Measurements from ENCODE around the gene ZSWIM4.

Gene ZSWIM4

GRCh38 chr19:13762635-13763235 lies 32.5 kb upstream of the ZSWIM4 start:
- TF ChIP-seq POLR2AphosphoS5 (IDR thresholded peaks at IDR 0.05; ENCODE audit: low read depth, low read length) (no peak), FOXP2 (optimal IDR thresholded peaks at IDR 0.05; ENCODE audit: borderline replicate concordance, extremely low read depth, extremely low read length, insufficient read depth) (no peak), TAF1 (IDR thresholded peaks at IDR 0.05; ENCODE audit: borderline replicate concordance, insufficient read depth, low read length) (no peak), REST (IDR thresholded peaks at IDR 0.05; ENCODE audit: insufficient read depth in 1 of 2, low read depth in 2 of 2, low read length in 2 of 2) (no peak), SIN3A (IDR thresholded peaks at IDR 0.05; ENCODE audit: borderline replicate concordance, insufficient read depth, low read length) (no peak)

- TF ChIP-seq TAF1 (IDR thresholded peaks at IDR 0.05; ENCODE audit: borderline replicate concordance, insufficient read depth, low read length), result no peak
- TF ChIP-seq POLR2AphosphoS5 (IDR thresholded peaks at IDR 0.05; ENCODE audit: low read depth, low read length), result no peak
- TF ChIP-seq REST (IDR thresholded peaks at IDR 0.05; ENCODE audit: insufficient read depth in 1 of 2, low read depth in 2 of 2, low read length in 2 of 2), result no peak
- TF ChIP-seq SIN3A (IDR thresholded peaks at IDR 0.05; ENCODE audit: borderline replicate concordance, insufficient read depth, low read length), result no peak
- TF ChIP-seq FOXP2 (optimal IDR thresholded peaks at IDR 0.05; ENCODE audit: borderline replicate concordance, extremely low read depth, extremely low read length, insufficient read depth), result no peak
These were observed 32.0 kb upstream of the ZSWIM4 start for GRCh38 chr19:13763265-13763664.

GRCh38 chr19:13764101-13764807 lies 31.0 kb upstream of the ZSWIM4 start, which contains the start of gene MRI1:
MRI1 (plus strand) TSS chr19:13764522; CDS start chr19:13764589, 67 bp downstream.
- TF ChIP-seq FOXP2 (optimal IDR thresholded peaks at IDR 0.05; ENCODE audit: borderline replicate concordance, extremely low read depth, extremely low read length, insufficient read depth) (peak; percentile 10), SIN3A (IDR thresholded peaks at IDR 0.05; ENCODE audit: borderline replicate concordance, insufficient read depth, low read length) (no peak), TAF1 (IDR thresholded peaks at IDR 0.05; ENCODE audit: borderline replicate concordance, insufficient read depth, low read length) (peak; percentile 78; the same call in 1 of the 2 replicates), REST (IDR thresholded peaks at IDR 0.05; ENCODE audit: insufficient read depth in 1 of 2, low read depth in 2 of 2, low read length in 2 of 2) (no peak), POLR2AphosphoS5 (IDR thresholded peaks at IDR 0.05; ENCODE audit: low read depth, low read length) (peak; percentile 93)

- no peak for TF ChIP-seq POLR2AphosphoS5 (IDR thresholded peaks at IDR 0.05; ENCODE audit: low read depth, low read length)
- peak; percentile 70 for TF ChIP-seq FOXP2 (optimal IDR thresholded peaks at IDR 0.05; ENCODE audit: borderline replicate concordance, extremely low read depth, extremely low read length, insufficient read depth)
- TF ChIP-seq SIN3A (IDR thresholded peaks at IDR 0.05; ENCODE audit: borderline replicate concordance, insufficient read depth, low read length), result no peak
These were observed 30.3 kb upstream of the ZSWIM4 start for GRCh38 chr19:13764821-13765394.

GRCh38 chr19:13765395-13766094 lies 29.7 kb upstream of the ZSWIM4 start:
- TF ChIP-seq TAF1 (IDR thresholded peaks at IDR 0.05; ENCODE audit: borderline replicate concordance, insufficient read depth, low read length) (no peak), SIN3A (IDR thresholded peaks at IDR 0.05; ENCODE audit: borderline replicate concordance, insufficient read depth, low read length) (0 out of 2 replicates have a peak, but pooled peaks have one; percentile 31), REST (IDR thresholded peaks at IDR 0.05; ENCODE audit: insufficient read depth in 1 of 2, low read depth in 2 of 2, low read length in 2 of 2) (no peak), FOXP2 (optimal IDR thresholded peaks at IDR 0.05; ENCODE audit: borderline replicate concordance, extremely low read depth, extremely low read length, insufficient read depth) (peak; percentile 92), POLR2AphosphoS5 (IDR thresholded peaks at IDR 0.05; ENCODE audit: low read depth, low read length) (no peak)
